Activated CD8-positive, alpha-beta memory T cell treated with anti-CD3 and anti-CD28 coated beads for 36 hours (primary cell): Measurements from ENCODE around the gene TMEM214. TPM values are rescaled to one million over a fixed set of nuclear protein-coding genes. Genes with fewer than 3 reads are reported as not detected.

Source experiments
- CTCF ChIA-PET: fragments of 350-600 bp; sonication (Branson Sonifier 250); formaldehyde crosslinking; loops from one replicate; lab custom pipeline; 2021; ENCODE audit warnings: antibody characterized with exemption; lab: Charles Lee
- POLR2A ChIA-PET: fragments of 350-600 bp; sonication (Branson Sonifier 250); formaldehyde crosslinking; loops from one replicate; lab custom pipeline; 2021; ENCODE audit warnings: antibody characterized with exemption; lab: Charles Lee
- total RNA-seq, 2 experiments: library from RNA; stranded (reverse); gene quantifications; one replicate each; pipeline ENCODE4 v1.2.3, GENCODE V29; 2021

TMEM214 gene
- total RNA-seq, 2 experiments from 2014 or later, result 74.4 to 75.0 TPM

- POLR2A ChIA-PET, result no interaction called here
- CTCF ChIA-PET, result no interaction called here
Measured at GRCh38 chr2:27008678-27009077, 24.1 kb upstream of the TMEM214 start.

- POLR2A ChIA-PET, result no interaction called here
- CTCF ChIA-PET, result no interaction called here
Measured at GRCh38 chr2:27009083-27009482, 23.7 kb upstream of the TMEM214 start.

DNA sequence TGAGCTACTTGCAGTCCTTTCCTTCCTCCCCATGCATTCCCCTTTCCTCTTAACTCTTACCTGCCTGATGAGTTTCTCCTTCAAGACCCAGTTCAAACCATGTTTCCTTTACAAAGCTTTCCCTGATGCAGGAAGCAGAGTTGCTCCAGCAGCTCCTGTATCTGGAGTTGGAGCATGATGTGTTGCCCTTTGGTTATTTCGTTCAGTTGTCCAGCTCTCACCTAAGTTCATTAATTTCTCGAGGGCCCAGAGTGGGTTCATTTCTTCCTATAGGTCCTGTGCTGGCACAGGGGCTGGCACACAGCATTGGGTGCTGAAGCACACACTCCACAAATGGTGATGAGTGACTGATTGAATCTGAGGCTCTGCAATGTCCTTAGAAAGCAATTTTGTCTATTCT, 23.0 kb upstream of the TMEM214 start:
- POLR2A ChIA-PET, result no interaction called here
- CTCF ChIA-PET, result no interaction called here

- ChIA-PET POLR2A (no interaction called here), CTCF (interaction anchor here (0.8 to 1.8 kb wide), 2 partner anchors 24 to 48 kb away, joined by 4 read pairs; no protein-coding TSS in a partner anchor)
Measured at GRCh38 chr2:27010139-27010538, 22.6 kb upstream of the TMEM214 start.

DNA sequence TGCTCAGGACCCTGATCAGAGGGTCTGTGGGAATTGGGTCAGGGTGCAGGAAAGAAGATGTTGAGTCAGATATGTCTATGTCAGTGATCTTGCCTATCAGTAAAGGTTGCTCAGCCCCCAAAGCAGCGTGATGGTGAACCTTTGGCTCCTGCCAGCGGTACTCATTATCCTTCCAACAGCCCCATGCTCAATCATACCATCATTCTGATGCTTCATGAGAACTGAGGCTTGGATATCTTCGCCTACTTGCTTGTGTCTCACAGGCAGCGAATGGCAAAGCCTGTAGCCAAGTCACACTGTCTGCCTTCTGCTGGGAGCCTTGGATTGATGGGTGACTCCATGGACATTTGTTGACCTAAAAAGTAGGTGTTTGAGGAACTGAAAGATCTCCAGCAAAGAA, 19.0 kb upstream of the TMEM214 start:
- ChIA-PET CTCF (interaction anchor here (1.0 to 2.2 kb wide), 2 partner anchors 9 to 52 kb away, joined by 3 to 7 read pairs; no protein-coding TSS in a partner anchor), POLR2A (no interaction called here)

GRCh38 chr2:27014771-27015433, 17.9 kb upstream of the TMEM214 start:
- ChIA-PET CTCF (interaction anchor here (1.0 to 4.4 kb wide), 4 partner anchors 14 to 55 kb away, joined by 3 to 35 read pairs (median 4); no protein-coding TSS in a partner anchor), POLR2A (no interaction called here)

GRCh38 chr2:27016801-27017325, 15.9 kb upstream of the TMEM214 start:
- ChIA-PET POLR2A (interaction anchor here (0.6 to 1.1 kb wide), 3 partner anchors 34 to 119 kb away, joined by 3 to 5 read pairs (median 3); no protein-coding TSS in a partner anchor), CTCF (interaction anchor here (0.6 to 4.4 kb wide), 26 partner anchors 10 to 252 kb away, joined by 3 to 35 read pairs (median 4); partner anchors contain the start of gene AGBL5)

GRCh38 chr2:27018142-27018541, 14.6 kb upstream of the TMEM214 start:
- ChIA-PET POLR2A (no interaction called here), CTCF (interaction anchor here (0.8 to 4.4 kb wide), 4 partner anchors 23 to 216 kb away, joined by 3 to 35 read pairs (median 5); no protein-coding TSS in a partner anchor)

- ChIA-PET CTCF (interaction anchor here (1.2 to 2.7 kb wide), 2 partner anchors 55 to 60 kb away, joined by 4 to 7 read pairs; no protein-coding TSS in a partner anchor), POLR2A (no interaction called here)
Measured at GRCh38 chr2:27019459-27019858, 13.3 kb upstream of the TMEM214 start.

- POLR2A ChIA-PET, result no interaction called here
- CTCF ChIA-PET, result interaction anchor here (1.2 kb wide), 1 partner anchor 56 kb away, joined by 4 read pairs; no protein-coding TSS in a partner anchor
Measured at GRCh38 chr2:27019931-27020855, 12.6 kb upstream of the TMEM214 start.

DNA sequence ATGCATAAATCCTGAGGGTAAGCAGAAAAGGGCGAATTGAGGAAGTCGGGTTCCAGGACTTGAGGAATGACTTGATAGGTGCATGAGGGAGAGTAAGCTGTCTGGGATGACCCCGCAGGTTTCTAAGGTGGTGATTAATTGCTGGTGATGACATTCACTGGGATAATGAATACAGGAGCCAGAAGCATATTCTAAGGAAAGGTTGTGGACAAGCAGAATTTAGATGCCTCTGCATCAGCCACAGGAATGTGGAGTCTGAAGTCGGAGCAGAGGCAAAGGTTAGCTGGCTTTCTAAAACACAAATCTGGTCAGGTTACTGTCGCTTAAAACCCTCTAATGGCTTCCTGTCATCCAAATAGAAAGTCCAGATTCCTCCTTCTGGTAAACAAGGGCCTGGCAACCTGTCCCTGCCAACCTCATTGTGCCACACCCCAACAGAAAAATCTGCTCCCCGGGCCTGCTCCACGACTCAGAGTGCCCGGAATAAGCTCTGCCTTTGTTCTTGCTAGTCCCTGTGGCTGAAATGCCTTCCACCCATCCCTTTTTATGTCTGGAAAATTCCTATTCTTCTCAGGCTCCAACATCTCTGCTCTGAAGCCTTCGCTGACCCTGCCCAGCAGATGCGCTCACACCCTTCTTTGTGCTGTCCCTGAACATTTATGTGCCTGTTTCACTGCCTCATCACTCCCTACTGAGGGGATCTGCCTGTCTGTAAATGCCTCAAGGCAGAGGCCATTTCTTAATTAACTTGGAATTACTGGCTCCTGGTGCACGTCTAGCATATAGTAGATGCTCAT, 11.3 kb upstream of the TMEM214 start:
- ChIA-PET POLR2A (interaction anchor here (1.0 kb wide), 1 partner anchor 53 kb away, joined by 4 read pairs; no protein-coding TSS in a partner anchor), CTCF (interaction anchor here (2.5 kb wide), 1 partner anchor 60 kb away, joined by 7 read pairs; no protein-coding TSS in a partner anchor)

DNA sequence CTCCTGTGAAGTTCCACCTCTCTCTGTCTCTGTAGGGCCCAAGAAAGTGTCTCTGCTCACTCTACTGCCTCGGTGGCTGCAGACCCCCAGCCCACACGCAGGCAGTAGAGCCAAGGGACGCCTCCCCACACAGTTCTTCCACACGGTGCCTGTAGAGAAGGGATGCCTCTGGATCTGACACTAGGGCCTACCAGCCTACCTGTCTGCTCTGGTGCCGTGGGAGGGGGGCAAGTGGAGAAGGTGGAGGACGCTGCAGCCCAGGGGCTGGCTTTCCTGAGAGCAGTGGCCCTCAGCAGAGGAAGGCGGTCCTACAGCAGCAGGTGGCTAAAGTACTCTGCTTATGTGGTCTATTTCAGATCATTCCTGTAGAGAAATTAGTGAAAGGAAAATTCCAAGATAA, 9.0 kb upstream of the TMEM214 start:
- ChIA-PET POLR2A (no interaction called here), CTCF (interaction anchor here (1.1 to 2.5 kb wide), 2 partner anchors 10 to 62 kb away, joined by 3 to 7 read pairs; no protein-coding TSS in a partner anchor)

DNA sequence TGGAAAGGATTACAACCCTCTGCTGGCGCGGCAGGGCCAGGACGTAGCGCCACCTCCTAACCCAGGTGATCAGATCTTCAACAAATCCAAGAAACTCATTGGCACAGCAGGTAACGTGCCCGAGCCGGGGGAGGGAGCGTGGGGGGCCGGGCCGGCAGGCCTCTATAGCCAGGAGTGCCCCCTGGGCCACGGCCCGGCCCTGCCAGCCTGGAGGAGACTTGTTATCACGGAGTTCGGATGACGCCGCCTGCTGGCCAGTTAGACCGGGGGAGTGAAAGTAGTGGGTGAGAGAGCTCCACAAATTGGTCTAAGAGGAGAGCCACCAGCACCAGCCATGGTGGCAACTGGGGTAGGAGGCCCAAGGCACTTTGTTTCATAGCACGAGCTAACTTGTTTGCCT, 8.6 kb upstream of the TMEM214 start:
- ChIA-PET CTCF (no interaction called here), POLR2A (no interaction called here)

GRCh38 chr2:27024812-27025211, 8.0 kb upstream of the TMEM214 start:
- CTCF ChIA-PET, result no interaction called here
- POLR2A ChIA-PET, result no interaction called here

- ChIA-PET POLR2A (no interaction called here), CTCF (no interaction called here)
Measured at GRCh38 chr2:27025281-27025800, 7.4 kb upstream of the TMEM214 start.

- CTCF ChIA-PET, result interaction anchor here (0.6 to 1.2 kb wide), 2 partner anchors 65 to 252 kb away, joined by 3 to 4 read pairs; no protein-coding TSS in a partner anchor
- POLR2A ChIA-PET, result no interaction called here
Measured at GRCh38 chr2:27025861-27026851, 6.6 kb upstream of the TMEM214 start.

GRCh38 chr2:27027211-27027651, 5.5 kb upstream of the TMEM214 start:
- POLR2A ChIA-PET, result no interaction called here
- CTCF ChIA-PET, result interaction anchor here (0.6 to 1.2 kb wide), 2 partner anchors 66 to 251 kb away, joined by 3 to 4 read pairs; no protein-coding TSS in a partner anchor
